Activated CD4-positive, CD25-positive, alpha-beta regulatory T cell treated with anti-CD3 and anti-CD28 coated beads, Interleukin-2, amount 50 U/mL, for 16 hours (primary cell): ENCODE measurements around the gene MICALL2.

ENCODE experiments used
- DNase-seq: peaks from one replicate; pipeline ENCODE4 v3.0.0-alpha.2; 2020; ENCODE audit warnings: low read depth, low spot score

The MICALL2 gene

DNA sequence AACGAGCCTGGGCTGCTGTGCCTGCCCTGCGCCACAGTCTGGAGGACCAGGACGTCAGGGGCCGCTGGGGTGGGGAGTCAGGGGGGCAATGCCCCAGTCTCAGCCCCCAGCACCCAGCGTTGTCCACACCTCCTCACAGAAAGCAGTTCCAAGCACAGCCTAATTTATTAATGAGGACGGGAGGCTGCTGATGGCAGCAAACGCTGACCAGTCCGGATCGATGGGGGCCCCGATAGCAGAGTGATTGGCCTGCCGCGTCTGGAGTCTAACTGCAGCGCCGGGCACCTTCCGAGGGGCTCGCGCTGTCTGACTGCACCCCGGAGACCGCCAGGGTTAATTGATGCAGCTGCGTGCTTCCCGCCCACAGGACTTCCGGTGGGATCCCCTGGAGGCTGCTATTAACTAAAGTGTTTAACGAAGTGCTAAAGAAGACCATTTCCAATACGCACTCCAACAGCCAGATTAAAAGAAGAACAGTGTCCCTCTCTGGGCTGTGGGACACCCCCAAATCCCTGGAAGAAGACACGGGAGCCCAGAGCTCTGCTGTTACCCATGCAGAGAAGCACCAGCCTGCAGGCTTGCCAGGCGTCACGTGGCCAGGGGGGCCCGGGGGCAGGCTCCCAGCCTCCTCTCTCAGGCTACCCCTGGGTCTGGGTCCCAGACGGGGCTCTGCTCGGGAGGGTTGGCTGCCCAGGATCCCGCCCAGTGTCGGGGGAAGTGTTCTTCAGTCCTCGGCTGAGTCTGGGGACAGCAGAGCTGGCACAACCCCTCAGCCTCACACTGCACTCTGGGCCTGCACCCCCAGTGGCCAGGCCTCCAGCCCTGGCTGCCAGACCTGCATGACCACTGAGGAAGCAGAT is 63.8 kb downstream of the MICALL2 start:
- DNase-seq = no peak

- DNase-seq = no peak
These were observed 64.9 kb downstream of the MICALL2 start for GRCh38 chr7:1394371-1394770.

GRCh38 chr7:1393421-1393820 is 65.8 kb downstream of the MICALL2 start:
- DNase-seq = no peak

GRCh38 chr7:1392556-1392955 is 66.7 kb downstream of the MICALL2 start:
- no peak for DNase-seq

- no peak for DNase-seq
These were observed 67.8 kb downstream of the MICALL2 start for GRCh38 chr7:1391449-1391848.

GRCh38 chr7:1388703-1389335 is 70.5 kb downstream of the MICALL2 start:
- DNase-seq = no peak

DNA sequence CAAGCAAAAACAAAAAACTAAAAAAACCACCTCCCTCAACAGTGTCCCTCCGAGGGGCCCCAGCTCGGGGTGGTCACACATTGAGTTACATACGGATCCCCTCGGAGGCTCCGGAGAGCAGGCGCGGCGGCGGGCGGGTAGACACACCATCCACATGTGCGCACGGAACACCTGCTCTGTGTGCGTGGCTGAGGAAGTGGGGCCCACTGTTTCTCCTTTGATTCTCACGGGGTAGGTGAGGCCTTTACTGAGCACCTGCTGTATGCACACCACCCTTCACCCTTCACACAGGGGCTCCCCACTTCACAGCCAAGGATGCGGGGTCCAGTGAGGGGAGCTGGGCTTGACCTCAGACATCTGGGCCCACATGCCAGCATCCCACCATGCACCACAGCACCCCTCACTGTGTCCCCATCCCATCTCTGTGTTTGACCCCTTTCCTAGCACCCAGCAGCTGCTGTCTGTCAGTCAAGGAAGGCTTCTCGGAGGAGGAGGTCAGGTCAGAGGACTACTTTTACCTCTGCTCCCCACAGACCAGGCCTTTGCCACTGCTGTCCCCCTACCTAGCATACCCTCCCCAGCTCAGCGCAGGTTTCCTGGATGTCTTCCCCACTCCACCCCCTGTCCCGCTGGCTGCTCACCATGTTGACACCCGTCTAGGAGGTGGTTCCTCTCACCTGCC is 71.1 kb downstream of the MICALL2 start:
- DNase-seq = no peak

DNA sequence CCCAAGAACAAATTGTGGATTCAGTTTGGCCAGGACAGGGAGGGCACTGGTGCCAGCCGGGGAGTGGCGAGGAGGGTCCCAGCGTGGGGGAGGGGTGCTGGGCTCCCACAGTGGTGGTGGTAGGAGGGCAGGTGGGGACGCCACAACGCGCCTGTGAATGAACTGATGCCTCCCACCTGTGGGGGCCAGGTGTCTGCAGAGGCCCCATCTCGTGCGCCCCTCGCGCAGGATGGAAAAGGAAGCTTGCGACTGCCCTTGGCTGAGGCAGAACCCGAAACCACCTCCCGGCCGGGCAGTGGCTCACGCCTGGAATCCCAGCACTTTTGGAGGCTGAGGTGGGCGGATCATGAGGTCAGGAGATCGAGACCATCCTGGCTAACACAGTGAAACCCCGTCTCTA is 72.0 kb downstream of the MICALL2 start:
- DNase-seq = no peak

- no peak for DNase-seq
These were observed 72.5 kb downstream of the MICALL2 start for GRCh38 chr7:1386623-1387220.

GRCh38 chr7:1385809-1386622 is 73.3 kb downstream of the MICALL2 start:
- no peak for DNase-seq

DNA sequence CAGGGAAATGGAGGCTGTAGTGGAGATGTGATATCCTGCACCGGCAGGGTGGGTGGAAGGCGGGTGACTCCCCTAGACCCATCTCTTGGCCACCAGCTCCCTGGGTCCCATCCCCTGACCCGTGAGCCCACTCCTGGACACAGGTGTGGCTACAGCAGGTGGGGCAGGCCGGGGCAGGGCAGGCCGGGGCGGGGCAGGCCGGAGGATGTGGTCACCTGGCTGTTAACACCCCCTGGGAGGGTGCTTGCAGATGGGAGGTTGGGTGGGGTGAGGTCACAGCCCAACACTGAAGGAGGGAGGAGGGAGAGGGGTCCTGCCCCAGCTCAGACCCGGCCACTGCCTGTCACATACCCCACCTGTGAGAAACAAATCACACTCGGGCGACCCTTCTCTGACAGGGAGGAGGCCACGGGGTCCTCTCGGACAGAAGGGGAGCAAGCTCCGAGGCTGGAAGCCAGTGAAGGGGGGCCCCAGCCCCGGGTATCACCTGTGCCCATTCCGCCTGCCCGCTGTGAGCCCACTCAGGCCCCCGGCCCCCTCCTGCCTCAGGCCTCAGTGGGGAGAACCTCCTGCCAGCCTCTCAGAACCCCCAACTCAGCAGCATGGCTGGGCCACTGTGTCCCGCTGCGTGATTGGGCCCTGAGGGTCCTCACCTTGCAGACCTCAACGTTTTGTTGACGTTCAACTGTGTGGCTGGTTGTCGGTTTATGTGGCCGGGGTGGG is 74.0 kb downstream of the MICALL2 start:
- no peak for DNase-seq
